ENCODE measurements around the gene TOMM20. TPM values are rescaled to one million over a fixed set of nuclear protein-coding genes. Genes with fewer than 3 reads are reported as not detected.

Gene TOMM20
- total RNA-seq (73.5 and 77.3 TPM in 2 replicates), polyA plus RNA-seq (25.0 and 49.1 TPM in 2 replicates), polyA minus RNA-seq (13.5 and 23.9 TPM in 2 replicates)
- total RNA-seq (2013), result 73.2 TPM

DNA sequence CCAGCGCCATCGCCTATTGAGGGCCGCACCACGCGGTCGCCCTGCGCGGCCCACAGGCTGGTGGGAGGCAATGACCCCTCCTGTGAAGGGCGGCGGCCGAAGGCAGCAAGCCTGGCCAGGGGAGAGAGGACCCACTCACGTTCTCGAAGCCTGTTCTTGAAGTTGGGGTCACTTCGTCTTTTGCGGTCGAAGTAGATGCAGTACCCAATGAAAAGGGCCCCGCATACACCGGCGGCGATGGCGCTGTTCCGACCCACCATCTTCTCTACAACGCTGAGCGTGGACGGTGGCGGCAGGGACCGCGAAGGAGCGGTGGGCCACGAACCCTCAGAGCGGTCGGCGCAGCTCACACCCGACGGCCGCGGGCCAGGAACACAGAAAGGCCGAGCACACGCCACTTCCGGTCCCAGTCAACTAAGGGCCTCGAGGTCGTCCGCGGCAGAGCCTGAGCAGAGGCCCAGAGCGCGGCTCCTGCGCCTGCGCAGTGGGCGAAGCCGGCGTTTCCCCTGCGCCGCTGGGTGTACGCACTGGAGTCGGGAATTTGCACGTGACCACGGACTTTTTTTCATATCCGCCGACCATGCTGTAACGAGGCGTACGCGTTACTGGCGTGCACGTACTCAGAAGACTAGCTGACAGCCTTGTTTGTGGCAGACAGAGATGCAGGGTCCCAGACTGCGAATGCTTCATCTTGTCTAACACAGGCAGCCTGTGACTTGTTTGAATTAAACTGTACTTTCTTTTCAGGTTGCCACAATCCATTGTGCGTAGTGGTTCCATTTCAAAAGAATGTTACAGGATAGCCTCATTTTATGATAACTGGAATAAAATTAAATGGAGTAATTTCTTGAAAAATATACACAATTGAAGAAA, at the start of gene TOMM20:
Gene TOMM20 (minus strand): TSS at position 382 of the 873 bp plus-strand sequence. CDS start 122 bp downstream, at position 260.
- Histone ChIP-seq H3K27ac (ENCODE audit: low read length in 2 of 2) (peak within 1 kb of the TSS; percentile 84 to 95), H3K4me2 (replicated peaks; ENCODE audit: low read depth, low read length, poor library complexity, severe bottlenecking) (peak within 1 kb of the TSS; percentile 80), H3K36me3 (replicated peaks in 1 of 2; ENCODE audit: control extremely low read depth in 1 of 2, control insufficient read depth in 1 of 2, extremely low read depth in 1 of 2, insufficient read depth in 2 of 2, low read length in 1 of 2) (peaks cover 2 to 12% of the 10 kb centered on the region in 2 experiments), H3K9me3 (ENCODE audit: control extremely low read depth in 1 of 3, control insufficient read depth in 2 of 3, insufficient read depth in 1 of 3, low read length in 2 of 3) (no peaks in the 10 kb centered on the region), H3K9ac (ENCODE audit: low read length) (peak within 1 kb of the TSS; percentile 95), H3K4me3 (ENCODE audit: control extremely low read depth in 1 of 5, extremely low read depth in 1 of 5, insufficient read depth in 1 of 5, low read depth in 2 of 5, low read length in 4 of 5) (peak within 1 kb of the TSS; percentile 72 to 99 (median 89)), H3K27me3 (replicated peaks in 1 of 4; ENCODE audit: control extremely low read depth in 1 of 4, control insufficient read depth in 3 of 4, insufficient read depth in 4 of 4, low read length in 3 of 4) (no peaks in the 10 kb centered on the region), H3K79me2 (ENCODE audit: control insufficient read depth, insufficient read depth, low read length) (peaks cover 56% of the 10 kb centered on the region), H2AFZ (ENCODE audit: insufficient read depth, low read depth, low read length, poor library complexity, severe bottlenecking) (peak within 1 kb of the TSS; percentile 84), H4K20me1 (ENCODE audit: control insufficient read depth, insufficient read depth, low read length, poor library complexity, severe bottlenecking) (peaks cover 16% of the 10 kb centered on the region), H3K4me1 (ENCODE audit: control insufficient read depth in 2 of 2, insufficient read depth in 2 of 2, low read length in 2 of 2) (peaks cover 16 to 20% of the 10 kb centered on the region in 2 donors)
- ATAC-seq (ENCODE audit: low read depth) (peak; percentile 93), DNase-seq (peak; percentile 97)
- H3K4me3 Mint-ChIP-seq, result peak within 1 kb of the TSS; percentile 97
- POLR2A ChIA-PET, result interaction anchor here (2.3 kb wide), 1 partner anchor 32 kb away, joined by 12 read pairs; the partner anchor contains the start of gene RBM34
- peak within 1 kb of the TSS; percentile 99 for H3K27ac Mint-ChIP-seq
- H3K9me3 Mint-ChIP-seq (ENCODE audit: insufficient read depth), result no peaks in the 10 kb centered on the region
- WGBS (ENCODE audit: insufficient coverage), result under 1% methylated on average over 66 of the region's 67 CpGs
- CTCF ChIA-PET, result interaction anchor here (1.0 to 1.5 kb wide), 3 partner anchors 23 to 650 kb away, joined by 3 to 5 read pairs (median 3); partner anchors contain the start of gene TARBP1
- H3K4me1 Mint-ChIP-seq, result peaks cover 35% of the 10 kb centered on the region
- no peak for TF ChIP-seq EZH2 (IDR thresholded peaks at IDR 0.05; ENCODE audit: borderline replicate concordance, insufficient read depth, low read depth, low read length, poor library complexity, severe bottlenecking)
- no peak for TF ChIP-seq CTCF (IDR thresholded peaks at IDR 0.05)
- intact Hi-C loops (cut with micrococcal nuclease), result loop anchor here (1.0 to 10.0 kb wide), 4 partner anchors 33 to 756 kb away; partner anchors contain the start of genes ARID4B, B3GALNT2, COA6 and GGPS1
- H3K27me3 Mint-ChIP-seq, result no peaks in the 10 kb centered on the region

All from B cell (primary cell).